Adrenal gland (tissue), 12 donors: Measurements from ENCODE around the gene KPNA1. TPM values are rescaled to one million over a fixed set of nuclear protein-coding genes. Genes with fewer than 3 reads are reported as not detected.

Source experiments
- DNase-seq, 7 donors: peaks; one replicate each; pipeline ENCODE4 v3.0.0-alpha.2; 2019 to 2020
- H3K27ac ChIP-seq, 5 donors: fragments of 200-600 bp; sonication (generic) in 4 of 5; 1 replicate in 3 of 5; 2 replicates in 2 of 5; pipeline versions ENCODE4 v1.5.1 to v1.8.0; 2016 to 2020; ENCODE audit warnings: mild to moderate bottlenecking in 1 of 5
- H3K27me3 ChIP-seq: fragments of 200-600 bp; 2 replicates; pipeline ENCODE4 v1.8.0; 2021
- H3K36me3 ChIP-seq, 2 donors: fragments of 200-600 bp; replicated peaks in 1 of 2; 1 replicate in 1 of 2; 2 replicates in 1 of 2; pipeline versions ENCODE4 v1.5.1 to v1.8.0; 2018 to 2022
- H3K4me1 ChIP-seq, 2 donors: fragments of 200-600 bp; replicated peaks in 1 of 2; 1 replicate in 1 of 2; 2 replicates in 1 of 2; pipeline versions ENCODE4 v1.5.1 to v1.8.0; 2018 to 2021
- H3K4me3 ChIP-seq, 4 donors: fragments of 200-600 bp; sonication (generic) in 3 of 4; one replicate each; pipeline ENCODE4 v1.5.1; 2016 to 2018
- H3K9me3 ChIP-seq, 3 donors: fragments of 200-600 bp; sonication (generic) in 1 of 3; replicated peaks in 1 of 3; 1 replicate in 2 of 3; 2 replicates in 1 of 3; pipeline versions ENCODE4 v1.5.1 to v1.8.0; 2016 to 2021
- CTCF ChIP-seq, 6 experiments: fragments of 450-650 bp in 4 of 6; fragments of 200-600 bp in 2 of 6; sonication (generic) in 1 of 6; IDR thresholded peaks; 1 replicate in 5 of 6; 2 replicates in 1 of 6; pipeline versions ENCODE4 v1.5.1 to v1.8.0; 2016 to 2021; ENCODE audit warnings: antibody characterized with exemption in 6 of 6, mild to moderate bottlenecking in 2 of 6, moderate library complexity in 1 of 6
- POLR2A ChIP-seq, 2 donors: fragments of 450-650 bp; IDR thresholded peaks; one replicate each; pipeline ENCODE4 v1.6.1; 2017; ENCODE audit warnings: antibody characterized with exemption in 2 of 2, mild to moderate bottlenecking in 2 of 2, moderate library complexity in 1 of 2
- WGBS, 4 donors: extraction: QIAGEN DNeasy Blood & Tissue Kit in 2 of 4; methylation state at CpG; one replicate each; pipeline versions ENCODE4 v1.1.5 to v1.1.7; 2013 to 2017; 5-methylcytosine and 5-hydroxymethylcytosine counted together
- intact Hi-C, 2 donors: fragments of 100-400 bp; cut with DNase I; formaldehyde crosslinking; loops; one replicate each; pipeline versions ENCODE4 v1.14.1 to v1.15.0; 2022 to 2023
- polyA plus RNA-seq, 3 donors: library from polyadenylated mRNA; stranded (reverse); fragments of 200-250 nt in 2 of 3; fragments of 350-450 nt in 1 of 3; fragmentation: Illumina TruSeq in 1 of 3; extraction: RNeasy Lipid Tissue Mini Kit (QIAGEN cat#74804) in 1 of 3; gene quantifications; one replicate each; pipeline ENCODE4 v1.2.3, GENCODE V29; 2013 to 2014
- total RNA-seq, 9 donors: library from RNA; depleted of rRNA in 4 of 9; stranded (reverse); fragments of >200 nt in 4 of 9; fragments of 120-200 nt in 1 of 9; fragmentation: NEBNext Ultra II Directional in 1 of 9; extraction: Animal tissue kit (Norgen Biotek cat#: 25700) in 1 of 9; gene quantifications; one replicate each; pipeline versions ENCODE4 v1.1.0 to v1.2.4, GENCODE V29; 2013 to 2023
- donor health status: healthy with polysubstance abuse.
- donor health status: Bipolar disorder and iron deficiency.
- donor health status: DM: yes; HTN: yes; CAD: no.
- donor health status: DM: no; HTN: no; CAD: no.
- donor health status: DM: no; HTN: no; CAD: no.
- donor health status: DM: yes; HTN: yes; CAD: no.

KPNA1 gene
- total and polyA plus RNA-seq, 12 donors, result 12.1 to 164 (median 44.0) TPM

- 76 to 89% (median 79%) methylated on average over 6 of the region's 6 CpGs for WGBS, 4 donors
- H3K9me3 ChIP-seq, result no peaks in the 10 kb centered on the region
- peak overlapping the region in 2 of 5 donors; percentile 16 to 45 for H3K27ac ChIP-seq
- no peak for DNase-seq
- H3K4me3 ChIP-seq, result no peak overlapping the region
- peaks cover 0 to 15% of the 10 kb centered on the region in 2 donors for H3K4me1 ChIP-seq
- H3K36me3 ChIP-seq, result peaks cover 0 to 71% of the 10 kb centered on the region in 2 donors
- no peaks in the 10 kb centered on the region for H3K27me3 ChIP-seq
- intact Hi-C loops, result no loop called here
- no peak for TF ChIP-seq CTCF (IDR thresholded peaks at IDR 0.05)
- no peak for TF ChIP-seq POLR2A (IDR thresholded peaks at IDR 0.05)
These were observed 105.3 kb downstream of the KPNA1 start for GRCh38 chr3:122409446-122409845.

- no peak for TF ChIP-seq CTCF (IDR thresholded peaks at IDR 0.05)
- TF ChIP-seq POLR2A (IDR thresholded peaks at IDR 0.05), result no peak
- peaks cover 0 to 85% of the 10 kb centered on the region in 2 donors for H3K36me3 ChIP-seq
- intact Hi-C loops, result no loop called here
These were observed 106.8 kb downstream of the KPNA1 start for GRCh38 chr3:122407946-122408345.

GRCh38 chr3:122406198-122406597 is 108.5 kb downstream of the KPNA1 start:
- peaks cover 0 to 80% of the 10 kb centered on the region in 2 donors for H3K36me3 ChIP-seq
- 80 to 100% (median 91%) methylated on average over 4 of the region's 4 CpGs for WGBS, 4 donors

More at GRCh38 chr3:122407946-122408345, 106.8 kb downstream of the KPNA1 start:
- no peaks in the 10 kb centered on the region for H3K9me3 ChIP-seq
- H3K4me3 ChIP-seq, result no peak overlapping the region
- H3K27ac ChIP-seq, result peak overlapping the region in 1 of 5 donors; percentile 17
- WGBS, 4 donors, result 60 to 81% (median 70%) methylated on average over 1 of the region's 1 CpG
- no peak for DNase-seq
- peaks cover 0 to 5% of the 10 kb centered on the region in 2 donors for H3K4me1 ChIP-seq
- H3K27me3 ChIP-seq, result no peaks in the 10 kb centered on the region

GRCh38 chr3:122405015-122405414 is 109.7 kb downstream of the KPNA1 start:
- TF ChIP-seq CTCF (IDR thresholded peaks at IDR 0.05) (no peak), POLR2A (IDR thresholded peaks at IDR 0.05) (no peak)
- H3K36me3 ChIP-seq, result peaks cover 0 to 70% of the 10 kb centered on the region in 2 donors
- intact Hi-C loops, result no loop called here
- no peaks in the 10 kb centered on the region for H3K27me3 ChIP-seq
- 87 to 97% (median 94%) methylated on average over 3 of the region's 3 CpGs for WGBS, 4 donors
- no peak overlapping the region for H3K4me3 ChIP-seq
- H3K9me3 ChIP-seq, result no peaks in the 10 kb centered on the region
- no peak overlapping the region for H3K27ac ChIP-seq
- H3K4me1 ChIP-seq, result peaks cover 0 to 2% of the 10 kb centered on the region in 2 donors
- no peak for DNase-seq

More at GRCh38 chr3:122406198-122406597, 108.5 kb downstream of the KPNA1 start:
- no peak overlapping the region for H3K4me3 ChIP-seq
- H3K4me1 ChIP-seq, result peaks cover 0 to 3% of the 10 kb centered on the region in 2 donors
- H3K27ac ChIP-seq, result no peak overlapping the region
- no peak for DNase-seq
- TF ChIP-seq CTCF (IDR thresholded peaks at IDR 0.05) (no peak), POLR2A (IDR thresholded peaks at IDR 0.05) (no peak)
- intact Hi-C loops, result no loop called here
- no peaks in the 10 kb centered on the region for H3K27me3 ChIP-seq
- no peaks in the 10 kb centered on the region for H3K9me3 ChIP-seq
